HUDEP-2 (cell line): ENCODE data around the gene ZNF672.
A peak's percentile ranks its signal among the peaks of the same experiment; 100 is the strongest.

Source experiments
- DNase-seq, 76 experiments: peaks; one replicate each; lab custom pipeline; 2025; ENCODE audit not compliant: unreplicated experiment in 76 of 76; lab: John Stamatoyannopoulos, UW

Gene ZNF672

DNA sequence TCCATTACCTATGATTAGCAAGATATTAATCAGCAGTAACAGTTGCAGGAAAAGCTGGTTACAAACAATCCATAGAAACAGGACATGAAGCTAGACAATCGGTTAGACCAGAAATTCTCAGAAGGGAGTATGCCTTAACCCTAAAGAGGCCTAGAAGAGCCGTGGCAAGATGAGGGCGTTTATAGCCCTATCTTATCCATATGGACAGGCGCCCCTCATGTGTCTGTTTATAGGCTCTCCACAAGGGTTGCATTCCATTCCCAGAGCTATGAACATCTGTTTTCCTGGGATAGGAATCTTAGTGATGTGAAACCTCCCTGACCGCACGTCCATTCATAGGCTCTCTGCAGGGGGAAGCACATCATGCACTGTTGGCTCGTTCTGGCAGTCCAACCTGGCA lies 44.4 kb downstream of the ZNF672 start:
- peak in 35 of 76 experiments; percentile 8 to 78 (median 44) for DNase-seq

DNA sequence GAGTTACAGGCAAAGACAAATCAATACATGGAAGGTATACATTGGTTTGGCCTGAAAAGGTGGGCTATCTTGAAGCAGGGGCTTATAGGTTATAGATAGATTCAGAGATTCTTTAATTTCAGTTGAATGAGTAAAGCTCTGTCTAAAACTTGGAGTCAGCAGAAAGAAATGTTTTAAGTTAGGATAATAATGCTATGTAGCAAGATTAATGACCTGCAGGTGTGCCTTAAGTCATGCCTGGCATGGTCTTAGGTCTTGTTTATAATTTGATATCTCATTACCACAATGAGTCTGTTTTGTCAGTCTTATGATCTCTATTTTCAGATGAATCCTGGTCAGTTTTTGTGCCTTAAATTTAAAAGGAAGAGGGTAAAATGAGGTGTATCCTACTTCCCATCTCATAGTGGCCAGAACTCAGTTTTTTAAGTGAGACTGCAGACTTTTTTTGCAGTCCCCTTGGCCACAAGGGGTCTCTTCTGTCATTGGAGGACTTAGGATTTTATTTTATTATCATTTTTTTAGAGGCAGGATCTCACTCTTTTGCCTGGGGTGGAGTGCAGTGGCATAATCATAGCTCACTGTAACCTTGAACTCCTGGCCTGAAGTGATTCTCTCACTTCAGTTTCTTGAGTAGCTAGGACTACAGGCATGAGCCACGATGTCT lies 46.7 kb downstream of the ZNF672 start:
- peak in 13 of 76 experiments; percentile 8 to 56 (median 33) for DNase-seq

DNA sequence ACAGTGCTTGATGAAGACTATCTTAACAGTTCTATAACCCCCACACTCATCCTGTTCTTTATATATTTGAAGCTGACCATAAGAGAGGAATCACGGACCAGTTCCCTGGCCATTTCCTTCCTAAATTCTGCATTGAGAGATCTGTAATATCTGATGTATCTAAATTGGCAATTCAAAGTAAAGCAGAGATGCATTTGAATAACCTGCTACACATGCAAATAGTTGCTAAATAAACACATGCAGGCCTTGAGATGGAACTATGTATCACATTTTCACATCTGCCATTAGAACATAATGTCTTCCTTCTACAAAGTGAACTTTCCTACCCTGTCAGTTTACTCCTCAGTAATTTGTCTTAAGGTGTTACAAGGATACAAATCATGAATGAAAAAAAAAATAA lies 47.6 kb downstream of the ZNF672 start:
- DNase-seq = no peak

DNA sequence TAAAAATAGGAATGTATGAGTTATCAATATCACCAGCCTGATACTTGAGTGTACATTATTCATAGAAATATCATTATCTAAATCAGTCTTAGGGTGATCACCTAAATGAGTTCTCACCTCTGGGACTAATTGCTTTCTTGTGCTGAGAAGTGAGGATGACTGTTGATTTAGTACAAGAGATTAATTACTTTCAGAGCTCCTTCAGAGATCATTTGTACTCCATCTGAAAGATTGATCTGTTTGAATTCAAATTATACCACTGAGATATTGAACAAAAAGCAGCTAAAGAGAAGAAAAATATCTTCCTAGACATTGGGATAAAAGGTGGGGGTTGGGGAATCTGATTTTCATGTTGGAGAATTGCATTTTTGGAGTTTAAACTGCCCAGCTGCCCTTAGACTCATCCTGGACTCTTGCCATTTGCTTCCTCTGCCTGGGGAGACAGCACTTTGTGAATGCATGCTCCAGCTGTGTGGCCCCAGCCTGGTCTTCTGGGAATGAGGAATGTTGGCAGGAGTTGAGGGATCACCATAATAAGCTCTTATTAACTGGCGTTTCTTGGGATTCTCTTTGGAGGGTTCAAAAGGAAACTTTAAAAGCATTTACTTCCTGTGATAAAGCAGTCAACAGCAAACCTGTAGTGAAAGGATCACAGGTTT lies 48.3 kb downstream of the ZNF672 start:
- peak in 5 of 76 experiments; percentile 9 to 32 (median 20) for DNase-seq

DNA sequence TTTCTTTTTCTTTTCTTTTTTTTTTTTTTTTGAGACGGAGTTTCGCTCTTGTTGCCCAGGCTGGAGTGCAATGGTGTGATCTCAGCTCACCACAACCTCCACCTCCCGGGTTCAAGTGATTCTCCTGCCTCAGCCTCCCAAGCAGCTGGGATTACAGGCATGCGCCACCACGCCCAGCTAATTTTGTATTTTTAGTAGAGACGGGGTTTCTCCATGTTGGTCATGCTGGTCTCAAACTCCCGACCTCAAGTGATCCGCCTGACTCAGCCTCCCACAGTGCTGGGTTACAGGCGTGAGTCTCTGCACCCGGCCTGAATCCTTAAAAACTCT lies 51.9 kb downstream of the ZNF672 start:
- peak in 3 of 76 experiments; percentile 21 to 44 (median 39) for DNase-seq

DNA sequence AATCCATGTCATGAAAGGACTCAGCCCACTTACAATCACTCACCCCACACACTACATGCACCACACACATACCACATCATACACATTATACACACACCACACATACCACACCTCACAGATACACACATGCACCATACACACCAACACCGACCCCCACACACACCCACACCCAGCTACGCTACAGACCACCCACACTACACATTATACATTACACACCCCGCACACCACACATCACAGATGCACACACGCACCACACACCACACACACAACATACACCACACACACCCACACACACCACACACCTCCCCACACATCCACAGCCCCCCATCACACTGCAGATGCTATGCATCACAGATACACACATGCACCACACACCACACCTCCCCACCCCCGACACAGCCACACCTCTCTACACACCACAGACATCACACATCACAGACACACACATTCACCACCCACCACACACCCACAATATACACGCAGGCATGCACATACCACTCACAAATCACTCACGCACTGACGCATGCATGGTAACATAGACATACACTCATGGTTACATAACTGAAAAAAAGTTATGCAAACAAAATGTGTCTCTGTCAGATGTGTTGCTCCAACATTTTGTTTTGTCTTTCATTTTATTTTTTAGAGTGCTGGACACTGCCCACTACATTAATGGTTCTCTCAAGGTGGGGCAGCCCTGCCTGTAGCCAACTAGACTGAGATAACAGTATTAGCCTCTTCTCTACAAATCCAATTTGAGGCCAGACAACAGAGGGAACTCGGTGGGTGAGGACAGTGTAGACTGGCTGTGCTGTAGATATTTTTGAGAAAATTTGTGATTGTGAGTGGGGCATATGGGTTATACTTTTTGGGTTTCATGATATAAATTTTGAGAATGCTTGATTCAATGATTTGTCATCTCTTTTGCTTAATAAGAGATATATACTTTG lies 52.8 kb downstream of the ZNF672 start:
- peak in 5 of 76 experiments; percentile 7 to 25 (median 13) for DNase-seq

DNA sequence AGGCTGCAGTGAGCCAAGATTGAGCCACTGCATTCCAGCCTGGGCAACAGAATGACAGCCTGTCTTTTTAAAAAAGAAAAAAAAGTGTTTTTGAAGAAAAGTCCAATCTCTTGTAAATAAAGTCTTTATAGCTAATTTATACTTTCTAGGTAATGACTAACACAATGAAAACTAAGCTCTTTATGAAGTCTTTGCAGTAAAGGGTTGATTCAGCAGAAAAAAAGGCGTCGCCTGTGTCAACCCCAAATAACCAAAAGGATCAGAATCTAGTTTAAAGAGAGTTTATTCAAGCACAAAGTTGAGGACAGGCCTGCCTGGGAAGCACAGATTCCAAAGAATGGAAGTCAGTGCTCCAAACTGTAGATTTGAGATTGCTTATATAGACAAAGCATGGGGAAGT lies 53.7 kb downstream of the ZNF672 start:
- DNase-seq = no peak

DNA sequence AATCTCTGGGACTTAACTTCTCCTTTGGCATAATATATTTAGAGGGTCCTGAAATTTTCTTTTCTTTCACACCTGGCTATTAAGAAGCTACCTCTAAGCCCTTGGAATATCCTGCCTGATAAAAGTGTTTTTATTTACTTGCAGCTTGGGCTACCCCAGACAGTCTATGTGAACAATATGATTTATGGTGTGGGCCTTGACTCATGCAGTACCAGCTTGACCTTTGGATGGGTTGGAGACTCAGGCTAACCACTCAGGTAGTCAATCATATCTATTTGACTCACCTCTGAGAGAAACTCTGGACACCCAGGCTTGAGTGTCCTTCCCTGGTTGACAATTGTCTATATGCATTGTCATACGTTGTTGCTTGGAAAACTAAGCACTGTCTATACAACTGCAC lies 54.6 kb downstream of the ZNF672 start:
- no peak for DNase-seq

DNA sequence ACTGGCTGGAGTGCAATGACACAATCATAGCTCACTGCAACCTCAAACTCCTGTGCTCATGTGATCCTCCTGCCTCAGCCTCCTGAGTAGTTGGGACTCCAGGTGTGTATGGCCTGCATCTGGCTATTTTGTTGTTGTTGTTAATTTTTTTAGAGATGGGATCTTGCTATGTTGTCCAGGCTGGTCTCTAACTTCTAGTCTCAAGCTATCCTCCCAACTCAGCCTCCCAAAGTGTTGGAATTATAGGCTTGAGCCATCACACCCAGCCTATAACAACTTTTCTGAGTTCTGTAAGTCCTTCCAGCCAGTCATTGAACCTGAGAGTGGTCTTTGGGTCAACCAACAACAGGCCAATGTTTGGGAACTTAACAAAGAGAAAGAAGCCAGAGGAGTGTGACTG lies 56.8 kb downstream of the ZNF672 start:
- no peak for DNase-seq

DNA sequence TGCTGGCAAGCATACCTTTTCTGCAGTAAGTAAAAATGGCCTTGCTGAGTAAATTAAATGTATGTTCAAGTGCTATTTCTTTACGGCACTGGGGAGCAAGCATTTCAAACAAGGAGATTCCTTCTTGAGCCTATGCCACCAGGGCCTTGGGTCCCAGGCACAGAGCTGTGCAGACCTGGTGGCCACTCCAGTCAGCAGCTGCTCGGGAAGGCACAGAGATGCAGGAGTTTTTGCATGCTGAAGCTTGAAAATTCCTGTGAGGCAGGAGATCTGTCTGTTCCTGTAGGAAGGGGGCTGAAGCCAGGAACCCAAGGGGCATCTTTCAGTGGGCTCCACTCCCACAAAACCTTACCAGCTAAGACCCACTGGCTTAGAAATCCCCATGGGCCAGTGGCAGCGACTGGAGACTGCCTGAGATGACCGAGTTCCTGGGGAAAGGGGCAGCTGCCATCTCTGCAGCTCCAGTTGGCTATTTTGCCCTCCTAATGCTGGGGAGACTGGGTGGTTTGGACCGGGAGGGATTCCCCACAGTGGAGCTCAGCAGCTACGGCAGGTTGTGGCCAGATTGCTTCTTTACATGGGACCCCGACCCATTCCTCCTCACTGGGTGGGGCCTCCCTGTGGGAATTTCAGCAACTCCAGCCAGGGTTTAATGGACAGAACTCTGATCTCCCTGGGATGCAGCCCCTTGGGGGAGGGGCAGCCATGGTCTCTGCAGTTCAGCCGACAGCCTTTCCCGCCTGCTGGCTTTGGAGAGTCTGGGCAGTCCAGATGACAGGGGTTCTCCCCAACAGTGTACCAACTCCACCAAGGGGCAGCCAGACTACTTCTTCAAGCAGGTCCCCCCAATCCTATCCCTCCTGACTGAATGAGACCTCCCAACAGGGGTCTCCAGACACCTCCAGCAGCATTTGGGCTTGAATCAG lies 59.7 kb downstream of the ZNF672 start:
- DNase-seq = no peak
